ENCODE data around the gene PDCD1. TPM values are rescaled to one million over a fixed set of nuclear protein-coding genes. Genes with fewer than 3 reads are reported as not detected.
A peak's percentile ranks its signal among the peaks of the same experiment; 100 is the strongest.

Gene PDCD1
- total RNA-seq, 2 experiments from 2014 or later = 19.4 to 20.3 TPM

DNA sequence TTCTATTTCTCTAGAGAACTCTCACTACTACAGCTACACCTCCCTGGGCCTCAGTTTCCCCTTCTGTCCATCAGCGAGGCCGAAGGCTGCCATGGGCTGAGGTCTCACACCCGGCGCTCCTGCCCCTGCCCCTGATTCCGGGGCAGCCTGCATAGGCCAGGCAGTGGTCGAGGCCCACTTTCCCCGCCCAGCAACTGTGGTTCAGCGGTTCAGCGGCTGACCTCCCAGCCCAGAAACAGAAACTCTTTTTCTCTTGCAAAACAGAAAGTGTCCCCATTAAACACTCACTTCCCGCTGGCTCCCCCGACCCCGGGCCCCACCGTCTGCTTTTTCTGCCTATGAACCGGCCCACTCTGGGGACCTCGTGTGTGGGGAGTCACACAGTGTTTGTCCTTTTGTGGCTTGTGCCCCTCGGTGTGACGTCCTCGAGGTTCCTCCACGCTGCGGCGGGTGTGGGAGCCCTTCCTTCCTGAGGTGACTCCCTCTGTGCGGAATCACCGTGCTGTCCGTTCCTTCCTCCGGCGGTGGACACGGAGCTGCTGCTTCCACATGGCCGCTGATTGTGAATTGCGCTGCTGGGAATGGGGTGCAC, 16.0 kb downstream of the PDCD1 start:
- Mint-ChIP-seq H3K4me1 (ENCODE audit: low read depth) (peaks cover 35% of the 10 kb centered on the region), H3K27me3 (peaks cover 7% of the 10 kb centered on the region), H3K4me3 (peak overlapping the region; percentile 51), H3K27ac (peak overlapping the region; percentile 75), H3K9me3 (peaks cover 1% of the 10 kb centered on the region), H3K36me3 (ENCODE audit: low read depth) (peaks cover 3% of the 10 kb centered on the region)
- intact Hi-C loops (cut with micrococcal nuclease) = no loop called here
- peak; percentile 78 for DNase-seq
- TF ChIP-seq, protein P1, sequence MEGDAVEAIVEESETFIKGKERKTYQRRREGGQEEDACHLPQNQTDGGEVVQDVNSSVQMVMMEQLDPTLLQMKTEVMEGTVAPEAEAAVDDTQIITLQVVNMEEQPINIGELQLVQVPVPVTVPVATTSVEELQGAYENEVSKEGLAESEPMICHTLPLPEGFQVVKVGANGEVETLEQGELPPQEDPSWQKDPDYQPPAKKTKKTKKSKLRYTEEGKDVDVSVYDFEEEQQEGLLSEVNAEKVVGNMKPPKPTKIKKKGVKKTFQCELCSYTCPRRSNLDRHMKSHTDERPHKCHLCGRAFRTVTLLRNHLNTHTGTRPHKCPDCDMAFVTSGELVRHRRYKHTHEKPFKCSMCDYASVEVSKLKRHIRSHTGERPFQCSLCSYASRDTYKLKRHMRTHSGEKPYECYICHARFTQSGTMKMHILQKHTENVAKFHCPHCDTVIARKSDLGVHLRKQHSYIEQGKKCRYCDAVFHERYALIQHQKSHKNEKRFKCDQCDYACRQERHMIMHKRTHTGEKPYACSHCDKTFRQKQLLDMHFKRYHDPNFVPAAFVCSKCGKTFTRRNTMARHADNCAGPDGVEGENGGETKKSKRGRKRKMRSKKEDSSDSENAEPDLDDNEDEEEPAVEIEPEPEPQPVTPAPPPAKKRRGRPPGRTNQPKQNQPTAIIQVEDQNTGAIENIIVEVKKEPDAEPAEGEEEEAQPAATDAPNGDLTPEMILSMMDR (IDR thresholded peaks at IDR 0.05) = no peak
- POLR2A ChIA-PET = interaction anchor here (1.1 kb wide), 1 partner anchor 16 kb away, joined by 3 read pairs; no protein-coding TSS in a partner anchor
- CTCF ChIA-PET = no interaction called here
- ATAC-seq = peak; percentile 43

DNA sequence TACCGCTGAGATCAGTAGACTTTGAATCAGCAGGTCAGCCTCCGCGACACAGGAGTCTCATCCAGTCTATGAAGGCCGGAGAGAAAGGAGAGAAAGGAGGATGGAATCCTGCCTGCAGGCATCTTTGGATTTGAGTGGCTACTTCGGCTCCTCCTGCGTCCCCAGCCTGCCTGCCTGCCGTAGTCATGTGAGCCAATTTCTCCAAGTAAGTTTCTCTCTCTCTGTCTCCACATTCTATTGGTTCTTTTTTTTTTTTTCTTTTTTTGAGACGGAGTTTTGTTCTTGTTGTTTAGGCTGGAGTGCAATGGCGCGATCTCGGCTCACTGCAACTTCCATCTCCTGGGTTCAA, 16.7 kb downstream of the PDCD1 start:
- no peak overlapping the region for H3K4me3 Mint-ChIP-seq
- DNase-seq (no peak), ATAC-seq (no peak)
- peaks cover 3% of the 10 kb centered on the region for H3K36me3 Mint-ChIP-seq (ENCODE audit: low read depth)
- POLR2A ChIA-PET = no interaction called here
- H3K9me3 Mint-ChIP-seq = peaks cover 1% of the 10 kb centered on the region
- H3K4me1 Mint-ChIP-seq (ENCODE audit: low read depth) = peaks cover 35% of the 10 kb centered on the region
- TF ChIP-seq, protein P1 (IDR thresholded peaks at IDR 0.05) = no peak
- CTCF ChIA-PET = no interaction called here
- no peak overlapping the region for H3K27ac Mint-ChIP-seq
- peaks cover 12% of the 10 kb centered on the region for H3K27me3 Mint-ChIP-seq
- intact Hi-C loops (cut with micrococcal nuclease) = no loop called here

DNA sequence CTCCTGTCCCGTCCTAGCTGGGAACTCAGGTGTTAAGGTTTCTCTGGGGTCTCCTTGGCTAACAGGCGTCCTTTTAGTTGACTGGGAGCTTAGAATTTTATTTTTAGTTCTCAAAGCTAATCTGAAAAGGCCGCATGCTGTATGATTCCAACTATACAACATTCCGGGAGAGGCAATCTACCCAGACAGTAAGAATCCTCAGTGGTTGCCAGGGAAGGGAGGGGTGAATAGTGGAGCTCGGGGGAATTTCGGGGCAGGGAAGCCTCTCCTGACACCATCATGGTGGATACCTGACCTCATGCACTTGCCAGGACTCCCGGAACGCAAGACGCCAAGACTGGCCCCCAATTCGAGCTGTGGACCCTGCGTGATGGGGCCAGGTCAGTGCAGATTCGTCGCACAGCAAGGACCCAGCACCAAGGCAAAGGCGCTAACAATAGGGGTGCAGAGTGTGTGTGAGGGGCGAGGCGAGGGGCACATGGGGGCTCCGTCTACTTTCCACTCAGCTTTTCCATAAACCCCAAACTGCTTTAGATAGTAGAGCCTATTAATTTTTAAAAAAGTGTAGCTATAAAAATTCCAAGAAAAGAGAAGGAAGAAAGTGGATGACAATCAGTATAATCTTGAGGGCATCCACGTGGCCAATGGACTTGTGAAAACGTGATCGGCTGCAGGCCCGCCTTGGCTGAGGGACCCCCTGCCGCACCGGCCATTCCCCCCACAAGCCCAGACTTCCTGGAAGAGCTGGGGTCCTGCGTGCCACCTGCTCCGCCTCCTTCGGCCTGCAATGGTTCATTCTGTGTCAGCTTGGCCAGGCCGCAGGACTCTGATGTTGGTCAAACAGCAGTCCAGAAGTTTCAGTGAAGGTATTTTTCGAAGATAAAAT, 17.3 kb downstream of the PDCD1 start:
- Mint-ChIP-seq H3K4me3 (no peak overlapping the region), H3K27ac (no peak overlapping the region), H3K27me3 (peaks cover 10% of the 10 kb centered on the region), H3K36me3 (ENCODE audit: low read depth) (peaks cover 3% of the 10 kb centered on the region), H3K9me3 (peaks cover 1% of the 10 kb centered on the region), H3K4me1 (ENCODE audit: low read depth) (peaks cover 32% of the 10 kb centered on the region)
- TF ChIP-seq, protein P1 (IDR thresholded peaks at IDR 0.05) = no peak
- intact Hi-C loops (cut with micrococcal nuclease) = no loop called here
- ChIA-PET CTCF (interaction anchor here (1.2 kb wide), 1 partner anchor 37 kb away, joined by 6 read pairs; no protein-coding TSS in a partner anchor), POLR2A (no interaction called here)
- ATAC-seq (no peak), DNase-seq (no peak)

DNA sequence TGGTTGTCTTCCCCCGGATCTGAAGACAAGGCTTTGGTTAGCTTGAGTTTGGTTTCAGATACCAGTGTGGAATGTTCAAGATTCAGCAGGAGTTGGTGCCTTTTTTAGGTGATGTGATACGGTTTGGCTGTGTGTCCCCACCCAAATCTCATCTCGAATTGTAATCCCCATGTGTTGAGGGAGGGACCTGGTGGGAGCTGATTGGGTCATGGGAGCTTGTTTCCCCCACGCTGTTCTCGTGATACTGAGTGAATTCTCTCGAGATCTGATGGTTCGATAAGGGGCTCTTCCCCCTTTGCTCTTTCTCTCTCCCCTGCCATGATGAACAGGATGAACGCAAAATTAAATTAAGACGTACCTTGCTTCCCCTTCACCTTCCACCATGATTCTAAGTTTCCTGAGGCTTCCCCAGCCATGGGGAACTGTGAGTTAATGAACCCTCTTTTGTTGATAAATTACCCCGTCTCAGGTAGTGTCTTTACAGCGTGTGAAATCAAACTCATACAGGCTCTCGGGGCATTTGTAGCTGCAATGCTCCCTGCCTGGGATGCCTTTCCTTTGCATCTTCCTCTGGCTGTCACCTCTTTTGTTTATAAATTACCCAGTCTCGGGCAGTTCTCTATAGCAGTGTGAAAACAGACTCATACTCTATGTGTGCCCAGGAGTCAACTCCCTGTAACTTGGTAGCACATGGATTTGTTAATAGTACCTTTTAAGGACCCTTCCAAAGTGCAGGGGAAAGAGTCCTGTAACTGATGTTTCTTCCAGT, 21.3 kb downstream of the PDCD1 start:
- no peak overlapping the region for H3K4me3 Mint-ChIP-seq
- CTCF ChIA-PET = interaction anchor here (1.0 to 1.4 kb wide), 3 partner anchors 12 to 112 kb away, joined by 3 to 4 read pairs (median 3); no protein-coding TSS in a partner anchor
- no peak overlapping the region for H3K27ac Mint-ChIP-seq
- peaks cover 10% of the 10 kb centered on the region for H3K4me1 Mint-ChIP-seq (ENCODE audit: low read depth)
- POLR2A ChIA-PET = interaction anchor here (1.1 kb wide), 1 partner anchor 34 kb away, joined by 3 read pairs; no protein-coding TSS in a partner anchor
- ATAC-seq (no peak), DNase-seq (no peak)
- peaks cover 11% of the 10 kb centered on the region for H3K27me3 Mint-ChIP-seq
- H3K9me3 Mint-ChIP-seq = no peaks in the 10 kb centered on the region
- H3K36me3 Mint-ChIP-seq (ENCODE audit: low read depth) = no peaks in the 10 kb centered on the region
- intact Hi-C loops (cut with micrococcal nuclease) = no loop called here
- TF ChIP-seq, protein P1 (IDR thresholded peaks at IDR 0.05) = no peak

All from activated CD8-positive, alpha-beta T cell treated with anti-CD3 and anti-CD28 coated beads for 36 hours (primary cell).